ENCODE results near the gene TPCN1.

Gene TPCN1

GRCh38 chr12:113297214-113297587 lies 75.9 kb downstream of the TPCN1 start:
- H3K27me3 ChIP-seq (ENCODE audit: control insufficient read depth, insufficient read depth, low read length), result no peaks in the 10 kb centered on the region
- no peak overlapping the region for H3K4me3 ChIP-seq (ENCODE audit: low read length)
- H3K4me2 ChIP-seq (ENCODE audit: low read length), result no peak overlapping the region
- H3K9me3 ChIP-seq (replicated peaks; ENCODE audit: low read length), result no peaks in the 10 kb centered on the region
- no peak overlapping the region for H3K9ac ChIP-seq (ENCODE audit: low read depth, low read length)
- H3K4me1 ChIP-seq (ENCODE audit: control insufficient read depth, insufficient read depth, low read length), result peaks cover 21% of the 10 kb centered on the region
- H3K36me3 ChIP-seq (ENCODE audit: insufficient read depth, low read length), result peaks cover 3% of the 10 kb centered on the region

GRCh38 chr12:113297621-113298471 lies 76.6 kb downstream of the TPCN1 start:
- H3K4me3 ChIP-seq (ENCODE audit: low read length), result no peak overlapping the region
- no peak overlapping the region for H3K9ac ChIP-seq (ENCODE audit: low read depth, low read length)
- H3K27me3 ChIP-seq (ENCODE audit: control insufficient read depth, insufficient read depth, low read length), result no peaks in the 10 kb centered on the region
- H3K36me3 ChIP-seq (ENCODE audit: insufficient read depth, low read length), result peaks cover 5% of the 10 kb centered on the region
- H3K4me2 ChIP-seq (ENCODE audit: low read length), result no peak overlapping the region
- H3K9me3 ChIP-seq (replicated peaks; ENCODE audit: low read length), result no peaks in the 10 kb centered on the region
- peaks cover 21% of the 10 kb centered on the region for H3K4me1 ChIP-seq (ENCODE audit: control insufficient read depth, insufficient read depth, low read length)

- Histone ChIP-seq H3K9me3 (replicated peaks; ENCODE audit: low read length) (no peaks in the 10 kb centered on the region), H3K4me3 (ENCODE audit: low read length) (no peak overlapping the region), H3K36me3 (ENCODE audit: insufficient read depth, low read length) (peaks cover 5% of the 10 kb centered on the region), H3K4me2 (ENCODE audit: low read length) (no peak overlapping the region), H3K9ac (ENCODE audit: low read depth, low read length) (peak overlapping the region; percentile 46), H3K27me3 (ENCODE audit: control insufficient read depth, insufficient read depth, low read length) (no peaks in the 10 kb centered on the region), H3K4me1 (ENCODE audit: control insufficient read depth, insufficient read depth, low read length) (peaks cover 21% of the 10 kb centered on the region)
Observed at GRCh38 chr12:113298472-113298817, 77.2 kb downstream of the TPCN1 start.

GRCh38 chr12:113298861-113299545 lies 77.7 kb downstream of the TPCN1 start:
- Histone ChIP-seq H3K9ac (ENCODE audit: low read depth, low read length) (peak overlapping the region; percentile 46), H3K9me3 (replicated peaks; ENCODE audit: low read length) (no peaks in the 10 kb centered on the region), H3K4me1 (ENCODE audit: control insufficient read depth, insufficient read depth, low read length) (peaks cover 21% of the 10 kb centered on the region), H3K27me3 (ENCODE audit: control insufficient read depth, insufficient read depth, low read length) (no peaks in the 10 kb centered on the region), H3K4me3 (ENCODE audit: low read length) (peak overlapping the region; percentile 5), H3K36me3 (ENCODE audit: insufficient read depth, low read length) (peaks cover 5% of the 10 kb centered on the region), H3K4me2 (ENCODE audit: low read length) (peak overlapping the region; percentile 60)

GRCh38 chr12:113299619-113300237 lies 78.5 kb downstream of the TPCN1 start:
- Histone ChIP-seq H3K4me1 (ENCODE audit: control insufficient read depth, insufficient read depth, low read length) (peaks cover 21% of the 10 kb centered on the region), H3K27me3 (ENCODE audit: control insufficient read depth, insufficient read depth, low read length) (no peaks in the 10 kb centered on the region), H3K4me3 (ENCODE audit: low read length) (peak overlapping the region; percentile 5), H3K9ac (ENCODE audit: low read depth, low read length) (peak overlapping the region; percentile 46), H3K4me2 (ENCODE audit: low read length) (peak overlapping the region; percentile 60), H3K36me3 (ENCODE audit: insufficient read depth, low read length) (peaks cover 5% of the 10 kb centered on the region), H3K9me3 (replicated peaks; ENCODE audit: low read length) (no peaks in the 10 kb centered on the region)

- H3K9me3 ChIP-seq (replicated peaks; ENCODE audit: low read length), result no peaks in the 10 kb centered on the region
- peaks cover 2% of the 10 kb centered on the region for H3K36me3 ChIP-seq (ENCODE audit: insufficient read depth, low read length)
Observed at GRCh38 chr12:113301811-113302210, 80.5 kb downstream of the TPCN1 start.

GRCh38 chr12:113302466-113302865 lies 81.2 kb downstream of the TPCN1 start:
- peaks cover 27% of the 10 kb centered on the region for H3K4me1 ChIP-seq (ENCODE audit: control insufficient read depth, insufficient read depth, low read length)
- peaks cover 3% of the 10 kb centered on the region for H3K36me3 ChIP-seq (ENCODE audit: insufficient read depth, low read length)

More at GRCh38 chr12:113301811-113302210, 80.5 kb downstream of the TPCN1 start:
- Histone ChIP-seq H3K9ac (ENCODE audit: low read depth, low read length) (no peak overlapping the region), H3K27me3 (ENCODE audit: control insufficient read depth, insufficient read depth, low read length) (no peaks in the 10 kb centered on the region), H3K4me1 (ENCODE audit: control insufficient read depth, insufficient read depth, low read length) (peaks cover 27% of the 10 kb centered on the region), H3K4me3 (ENCODE audit: low read length) (no peak overlapping the region), H3K4me2 (ENCODE audit: low read length) (no peak overlapping the region)

GRCh38 chr12:113302886-113303640 lies 81.8 kb downstream of the TPCN1 start:
- no peak overlapping the region for H3K9ac ChIP-seq (ENCODE audit: low read depth, low read length)
- peaks cover 7% of the 10 kb centered on the region for H3K36me3 ChIP-seq (ENCODE audit: insufficient read depth, low read length)
- peaks cover 26% of the 10 kb centered on the region for H3K4me1 ChIP-seq (ENCODE audit: control insufficient read depth, insufficient read depth, low read length)
- no peaks in the 10 kb centered on the region for H3K9me3 ChIP-seq (replicated peaks; ENCODE audit: low read length)
- H3K27me3 ChIP-seq (ENCODE audit: control insufficient read depth, insufficient read depth, low read length), result no peaks in the 10 kb centered on the region
- no peak overlapping the region for H3K4me2 ChIP-seq (ENCODE audit: low read length)
- no peak overlapping the region for H3K4me3 ChIP-seq (ENCODE audit: low read length)

More at GRCh38 chr12:113302466-113302865, 81.2 kb downstream of the TPCN1 start:
- Histone ChIP-seq H3K27me3 (ENCODE audit: control insufficient read depth, insufficient read depth, low read length) (no peaks in the 10 kb centered on the region), H3K9me3 (replicated peaks; ENCODE audit: low read length) (no peaks in the 10 kb centered on the region), H3K4me3 (ENCODE audit: low read length) (no peak overlapping the region), H3K4me2 (ENCODE audit: low read length) (no peak overlapping the region), H3K9ac (ENCODE audit: low read depth, low read length) (no peak overlapping the region)

GRCh38 chr12:113305281-113305856 lies 84.1 kb downstream of the TPCN1 start:
- peaks cover 11% of the 10 kb centered on the region for H3K36me3 ChIP-seq (ENCODE audit: insufficient read depth, low read length)
- peaks cover 6% of the 10 kb centered on the region for H3K4me1 ChIP-seq (ENCODE audit: control insufficient read depth, insufficient read depth, low read length)
- H3K27me3 ChIP-seq (ENCODE audit: control insufficient read depth, insufficient read depth, low read length), result no peaks in the 10 kb centered on the region
- no peak overlapping the region for H3K9ac ChIP-seq (ENCODE audit: low read depth, low read length)
- H3K9me3 ChIP-seq (replicated peaks; ENCODE audit: low read length), result no peaks in the 10 kb centered on the region
- H3K4me2 ChIP-seq (ENCODE audit: low read length), result no peak overlapping the region
- H3K4me3 ChIP-seq (ENCODE audit: low read length), result no peak overlapping the region

- H3K4me2 ChIP-seq (ENCODE audit: low read length), result no peak overlapping the region
- peaks cover 6% of the 10 kb centered on the region for H3K4me1 ChIP-seq (ENCODE audit: control insufficient read depth, insufficient read depth, low read length)
- no peak overlapping the region for H3K9ac ChIP-seq (ENCODE audit: low read depth, low read length)
- no peaks in the 10 kb centered on the region for H3K9me3 ChIP-seq (replicated peaks; ENCODE audit: low read length)
- H3K4me3 ChIP-seq (ENCODE audit: low read length), result no peak overlapping the region
- peaks cover 11% of the 10 kb centered on the region for H3K36me3 ChIP-seq (ENCODE audit: insufficient read depth, low read length)
- H3K27me3 ChIP-seq (ENCODE audit: control insufficient read depth, insufficient read depth, low read length), result no peaks in the 10 kb centered on the region
Observed at GRCh38 chr12:113306382-113306781, 85.1 kb downstream of the TPCN1 start.

GRCh38 chr12:113310489-113310888 lies 89.2 kb downstream of the TPCN1 start:
- Histone ChIP-seq H3K4me3 (ENCODE audit: low read length) (no peak overlapping the region), H3K9me3 (replicated peaks; ENCODE audit: low read length) (no peaks in the 10 kb centered on the region), H3K27me3 (ENCODE audit: control insufficient read depth, insufficient read depth, low read length) (no peaks in the 10 kb centered on the region), H3K36me3 (ENCODE audit: insufficient read depth, low read length) (peaks cover 9% of the 10 kb centered on the region), H3K9ac (ENCODE audit: low read depth, low read length) (no peak overlapping the region), H3K4me1 (ENCODE audit: control insufficient read depth, insufficient read depth, low read length) (peaks cover 6% of the 10 kb centered on the region), H3K4me2 (ENCODE audit: low read length) (no peak overlapping the region)

Measured in skeletal muscle satellite cell (primary cell).